BE2C (cell line): Measurements from ENCODE around the gene C19orf67.

Experiments
- DNase-seq: peaks from one replicate; pipeline ENCODE4 v3.0.0-alpha.2; 2020
- H3K27me3 ChIP-seq: fragments of 250-450 bp; sonication (Bioruptor Pico); 2 replicates; pipeline ENCODE4 v1.5.1; 2020; ENCODE audit warnings: mild to moderate bottlenecking
- H3K36me3 ChIP-seq: fragments of 250-450 bp; sonication (Bioruptor Pico); 2 replicates; pipeline ENCODE4 v1.5.1; 2020; ENCODE audit warnings: mild to moderate bottlenecking
- H3K4me1 ChIP-seq: fragments of 250-450 bp; sonication (Bioruptor Pico); 2 replicates; pipeline ENCODE4 v1.5.1; 2020
- H3K4me3 ChIP-seq: 2 replicates; pipeline ENCODE4 v1.5.1; 2011; ENCODE audit warnings: low read depth, low read length
- H3K9me3 ChIP-seq: fragments of 250-450 bp; sonication (Bioruptor Pico); 2 replicates; pipeline ENCODE4 v1.5.1; 2020
- TF ChIP-seq, protein P1 (sequence below): IDR thresholded peaks from 2 replicates; pipeline ENCODE4 v1.5.1; 2012; ENCODE audit warnings: mild to moderate bottlenecking, low read depth, low read length

C19orf67 gene

DNA sequence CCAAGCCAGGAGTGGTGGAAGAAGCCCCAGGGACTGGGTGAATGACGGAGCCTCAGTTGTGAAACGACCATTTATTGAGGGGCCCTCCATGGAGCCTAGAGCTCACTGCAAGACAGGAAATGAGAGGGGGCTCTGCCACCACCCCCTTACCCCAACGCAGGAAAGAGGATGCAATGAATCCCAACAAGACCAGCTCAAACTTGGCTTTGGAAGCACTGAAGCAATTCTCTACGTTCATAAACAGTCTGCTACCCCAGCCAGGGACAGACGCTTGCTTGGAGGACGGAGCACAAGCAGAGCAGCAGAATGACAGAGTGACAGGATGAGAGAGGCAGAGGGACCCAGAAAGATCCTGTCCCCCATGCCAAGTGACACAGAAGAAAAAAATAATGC, 30.9 kb upstream of the C19orf67 start:
- H3K9me3 ChIP-seq, result no peaks in the 10 kb centered on the region
- TF ChIP-seq, protein P1, sequence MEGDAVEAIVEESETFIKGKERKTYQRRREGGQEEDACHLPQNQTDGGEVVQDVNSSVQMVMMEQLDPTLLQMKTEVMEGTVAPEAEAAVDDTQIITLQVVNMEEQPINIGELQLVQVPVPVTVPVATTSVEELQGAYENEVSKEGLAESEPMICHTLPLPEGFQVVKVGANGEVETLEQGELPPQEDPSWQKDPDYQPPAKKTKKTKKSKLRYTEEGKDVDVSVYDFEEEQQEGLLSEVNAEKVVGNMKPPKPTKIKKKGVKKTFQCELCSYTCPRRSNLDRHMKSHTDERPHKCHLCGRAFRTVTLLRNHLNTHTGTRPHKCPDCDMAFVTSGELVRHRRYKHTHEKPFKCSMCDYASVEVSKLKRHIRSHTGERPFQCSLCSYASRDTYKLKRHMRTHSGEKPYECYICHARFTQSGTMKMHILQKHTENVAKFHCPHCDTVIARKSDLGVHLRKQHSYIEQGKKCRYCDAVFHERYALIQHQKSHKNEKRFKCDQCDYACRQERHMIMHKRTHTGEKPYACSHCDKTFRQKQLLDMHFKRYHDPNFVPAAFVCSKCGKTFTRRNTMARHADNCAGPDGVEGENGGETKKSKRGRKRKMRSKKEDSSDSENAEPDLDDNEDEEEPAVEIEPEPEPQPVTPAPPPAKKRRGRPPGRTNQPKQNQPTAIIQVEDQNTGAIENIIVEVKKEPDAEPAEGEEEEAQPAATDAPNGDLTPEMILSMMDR, result no peak
- no peaks in the 10 kb centered on the region for H3K36me3 ChIP-seq
- no peak for DNase-seq
- H3K4me3 ChIP-seq, result peak overlapping the region; percentile 80
- H3K4me1 ChIP-seq, result peaks cover 9% of the 10 kb centered on the region
- H3K27me3 ChIP-seq, result no peaks in the 10 kb centered on the region

DNA sequence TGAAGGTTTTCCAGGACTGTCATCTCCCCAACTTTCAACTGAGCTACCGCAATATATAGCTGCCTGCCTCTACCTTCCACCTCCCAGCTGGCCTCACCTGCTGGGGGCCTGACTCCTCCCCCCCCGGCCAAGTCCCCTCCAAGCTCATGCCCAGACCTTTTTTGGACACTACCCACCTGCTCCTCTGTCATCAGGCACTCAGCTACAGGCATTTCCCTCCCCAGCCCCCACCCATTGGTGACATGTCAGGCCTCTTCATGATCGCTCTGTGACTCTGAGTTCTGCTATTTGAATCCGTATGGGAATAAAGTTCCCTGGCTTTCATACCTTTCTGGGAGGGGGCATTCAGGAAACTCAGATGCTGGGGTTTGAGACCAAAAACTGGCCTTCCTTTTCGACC, 30.2 kb upstream of the C19orf67 start:
- Histone ChIP-seq H3K27me3 (no peaks in the 10 kb centered on the region), H3K4me1 (peaks cover 9% of the 10 kb centered on the region), H3K4me3 (no peak overlapping the region), H3K36me3 (no peaks in the 10 kb centered on the region), H3K9me3 (no peaks in the 10 kb centered on the region)
- DNase-seq, result no peak
- TF ChIP-seq, protein P1, result no peak

DNA sequence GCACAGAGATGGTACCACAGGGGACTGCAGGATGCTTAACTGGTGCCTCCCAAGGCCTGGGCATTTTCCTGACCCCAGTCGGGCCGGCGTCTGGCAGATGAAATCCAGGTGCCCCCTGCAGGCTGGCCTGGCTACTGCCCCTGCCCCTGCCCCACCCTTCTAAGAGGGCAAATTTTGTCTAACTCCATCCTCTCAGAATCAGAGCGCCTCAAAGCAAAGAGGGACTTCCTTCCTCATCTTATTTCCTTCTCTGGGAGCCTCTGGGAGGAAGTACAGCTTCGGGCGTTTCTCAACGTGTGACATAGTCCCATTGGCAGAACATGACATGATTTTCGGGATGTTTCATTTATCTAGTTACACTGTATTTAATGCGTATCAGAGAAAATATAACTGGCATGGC, 29.3 kb upstream of the C19orf67 start:
- Histone ChIP-seq H3K9me3 (no peaks in the 10 kb centered on the region), H3K27me3 (no peaks in the 10 kb centered on the region), H3K36me3 (no peaks in the 10 kb centered on the region), H3K4me1 (peaks cover 9% of the 10 kb centered on the region), H3K4me3 (no peak overlapping the region)
- TF ChIP-seq, protein P1, result peak; percentile 56
- peak; percentile 61 for DNase-seq

DNA sequence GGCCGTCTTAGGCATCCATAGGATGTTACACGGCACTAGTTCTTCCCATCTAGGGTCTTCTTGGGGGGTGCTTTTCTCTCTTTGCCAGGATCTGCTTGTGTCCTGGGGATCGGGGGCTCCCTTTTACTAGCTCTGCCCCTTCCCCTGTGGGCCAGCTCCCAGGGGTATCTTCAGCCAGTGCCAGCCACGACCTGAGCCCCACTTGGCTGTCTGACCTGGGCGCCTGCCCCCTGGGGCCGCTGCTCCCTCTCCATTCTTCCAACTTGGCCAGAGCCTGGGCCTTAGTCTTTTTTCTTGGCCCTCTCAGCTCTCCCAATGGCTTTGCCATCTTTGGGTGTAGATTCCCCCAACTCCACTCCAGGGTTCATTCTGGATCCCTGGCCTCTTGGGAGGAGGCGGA, 28.9 kb upstream of the C19orf67 start:
- DNase-seq, result no peak
- H3K4me3 ChIP-seq, result no peak overlapping the region
- TF ChIP-seq, protein P1, result no peak
- peaks cover 9% of the 10 kb centered on the region for H3K4me1 ChIP-seq
- H3K36me3 ChIP-seq, result no peaks in the 10 kb centered on the region
- no peaks in the 10 kb centered on the region for H3K9me3 ChIP-seq
- no peaks in the 10 kb centered on the region for H3K27me3 ChIP-seq

DNA sequence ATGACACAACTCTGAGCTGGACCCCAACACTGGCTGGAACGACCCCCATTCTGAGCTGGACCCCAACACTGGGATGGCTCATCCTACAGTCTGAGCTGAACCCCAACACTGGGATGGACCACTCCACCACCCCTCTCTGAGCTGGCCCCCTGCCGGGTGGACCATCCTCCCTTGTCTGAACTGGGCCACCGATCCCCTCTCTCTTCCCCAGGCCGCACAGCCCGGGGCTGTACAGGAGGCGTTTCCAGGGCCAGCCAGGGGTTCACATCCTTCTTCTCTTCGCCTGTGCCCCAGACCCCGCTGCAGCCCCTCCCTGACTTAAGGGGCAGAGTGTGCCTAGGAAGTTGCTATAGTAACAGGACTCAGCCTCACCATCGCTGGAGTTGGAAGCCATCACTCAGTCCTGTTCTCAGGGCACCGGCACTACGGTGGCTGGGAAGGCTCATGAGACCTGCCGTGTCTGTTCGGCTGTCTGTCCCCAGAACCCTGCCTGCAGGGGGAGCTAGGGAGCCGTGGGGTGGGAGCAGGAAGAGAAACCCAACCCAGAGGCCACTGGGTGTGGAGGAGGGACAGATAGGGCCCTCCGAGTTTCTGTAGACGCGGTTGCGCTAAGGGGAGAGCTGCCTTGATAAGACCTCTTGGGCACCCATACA, 28.3 kb upstream of the C19orf67 start:
- TF ChIP-seq, protein P1, result peak; percentile 36
- no peaks in the 10 kb centered on the region for H3K9me3 ChIP-seq
- peaks cover 5% of the 10 kb centered on the region; the same call in 1 of the 2 replicates for H3K4me1 ChIP-seq
- H3K27me3 ChIP-seq, result no peaks in the 10 kb centered on the region
- no peak overlapping the region for H3K4me3 ChIP-seq
- DNase-seq, result no peak
- H3K36me3 ChIP-seq, result no peaks in the 10 kb centered on the region

DNA sequence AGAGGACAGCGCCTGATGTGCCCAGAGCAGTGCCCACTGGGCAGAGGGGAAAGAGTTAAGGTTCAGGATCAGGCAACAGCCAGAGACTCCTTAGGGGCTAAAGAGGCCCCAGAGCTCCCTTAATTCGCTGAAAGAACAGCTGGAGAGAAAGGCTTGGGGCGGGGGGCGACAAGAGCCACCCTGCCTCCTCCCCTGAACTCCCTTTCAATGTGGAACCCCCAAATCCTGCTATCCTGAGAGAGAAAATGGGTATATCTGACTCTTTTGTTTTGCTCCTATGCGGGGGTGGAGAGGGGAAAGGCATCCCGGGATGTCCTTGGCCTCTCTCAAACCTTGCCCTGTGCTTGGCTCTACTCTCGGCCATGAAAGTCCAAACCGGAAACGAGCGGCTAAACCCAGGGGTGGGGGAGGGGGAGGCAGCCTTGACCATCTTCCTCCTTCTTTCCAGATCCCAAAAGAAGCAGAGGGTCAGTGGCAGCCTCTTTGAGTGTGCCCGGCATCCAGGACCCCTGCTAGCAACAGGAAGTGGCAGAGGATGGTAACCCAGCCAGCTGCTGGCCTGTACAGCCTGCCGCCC, 27.3 kb upstream of the C19orf67 start:
- Histone ChIP-seq H3K4me3 (no peak overlapping the region), H3K9me3 (no peaks in the 10 kb centered on the region), H3K4me1 (no peaks in the 10 kb centered on the region), H3K27me3 (no peaks in the 10 kb centered on the region), H3K36me3 (no peaks in the 10 kb centered on the region)
- no peak for DNase-seq
- TF ChIP-seq, protein P1, result no peak
